Breast epithelium (tissue), 4 donors: ENCODE measurements around the gene ARL6IP4. TPM values are rescaled to one million over a fixed set of nuclear protein-coding genes. Genes with fewer than 3 reads are reported as not detected.

Experiments used
- DNase-seq, 2 donors: peaks; one replicate each; pipeline ENCODE4 v3.0.0-alpha.2; 2019; ENCODE audit warnings: low spot score in 2 of 2
- H3K27ac ChIP-seq, 2 donors: fragments of 200-600 bp; sonication (generic) in 1 of 2; one replicate each; pipeline ENCODE4 v1.5.1; 2016 to 2019; ENCODE audit warnings: mild to moderate bottlenecking in 1 of 2
- H3K27me3 ChIP-seq, 2 donors: fragments of 200-600 bp; sonication (generic) in 1 of 2; one replicate each; pipeline versions ENCODE4 v1.5.1 to v1.6.0; 2017 to 2019; ENCODE audit warnings: control low read depth in 1 of 2, mild to moderate bottlenecking in 1 of 2
- H3K36me3 ChIP-seq: fragments of 200-600 bp; one replicate; pipeline ENCODE4 v1.5.1; 2019
- H3K4me1 ChIP-seq, 2 donors: fragments of 200-600 bp; sonication (generic); one replicate each; pipeline ENCODE4 v1.5.1; 2016 to 2019; ENCODE audit warnings: control low read depth in 1 of 2
- H3K4me3 ChIP-seq, 3 donors: fragments of 200-600 bp; sonication (generic); 1 replicate in 2 of 3; 2 replicates in 1 of 3; pipeline ENCODE4 v1.5.1; 2016 to 2019; ENCODE audit warnings: mild to moderate bottlenecking in 3 of 3, moderate library complexity in 2 of 3
- H3K9me3 ChIP-seq, 2 donors: fragments of 200-600 bp; sonication (generic) in 1 of 2; one replicate each; pipeline ENCODE4 v1.5.1; 2016 to 2019; ENCODE audit warnings: control low read depth in 1 of 2
- CTCF ChIP-seq, 3 donors: fragments of 450-650 bp; IDR thresholded peaks; one replicate each; pipeline ENCODE4 v1.5.1; 2016 to 2017; ENCODE audit warnings: antibody characterized with exemption in 3 of 3, mild to moderate bottlenecking in 3 of 3, moderate library complexity in 3 of 3
- POLR2A ChIP-seq: fragments of 450-650 bp; IDR thresholded peaks from one replicate; pipeline ENCODE4 v1.6.1; 2016; ENCODE audit warnings: antibody characterized with exemption, mild to moderate bottlenecking, moderate library complexity
- POLR2AphosphoS5 ChIP-seq, 3 donors: sonication (generic); formaldehyde crosslinking; IDR thresholded peaks; one replicate each; pipeline ENCODE4 v1.6.1; 2017; ENCODE audit warnings: antibody characterized with exemption in 3 of 3
- intact Hi-C: fragments of 100-400 bp; cut with DNase I; formaldehyde crosslinking; loops from one replicate; pipeline ENCODE4 v1.15.1; 2023; ENCODE audit warnings: low total_unique reads
- total RNA-seq, 3 donors: library from RNA; depleted of rRNA; stranded (reverse); fragments of >200 nt; gene quantifications; one replicate each; pipeline ENCODE4 v1.1.0, GENCODE V29; 2016

Gene ARL6IP4
- total RNA-seq, 3 donors from 2014 or later = 196 to 279 (median 234) TPM

GRCh38 chr12:122989874-122990419, 9.5 kb downstream of the ARL6IP4 start:
- no peaks in the 10 kb centered on the region for H3K27me3 ChIP-seq
- no peaks in the 10 kb centered on the region for H3K36me3 ChIP-seq

GRCh38 chr12:122990561-122990960, 10.1 kb downstream of the ARL6IP4 start:
- no peak for DNase-seq
- Histone ChIP-seq H3K9me3 (no peaks in the 10 kb centered on the region), H3K4me3 (no peak overlapping the region), H3K4me1 (peaks cover 0 to 3% of the 10 kb centered on the region in 2 donors), H3K27me3 (no peaks in the 10 kb centered on the region), H3K36me3 (no peaks in the 10 kb centered on the region), H3K27ac (no peak overlapping the region)
- intact Hi-C loops = no loop called here
- TF ChIP-seq POLR2AphosphoS5 (IDR thresholded peaks at IDR 0.05) = no peak
- TF ChIP-seq POLR2A = no peak
- TF ChIP-seq CTCF (IDR thresholded peaks at IDR 0.05) = no peak

More at GRCh38 chr12:122989874-122990419, 9.5 kb downstream of the ARL6IP4 start:
- Histone ChIP-seq H3K27ac (no peak overlapping the region), H3K4me1 (no peaks in the 10 kb centered on the region), H3K4me3 (no peak overlapping the region), H3K9me3 (no peaks in the 10 kb centered on the region)
- no peak for TF ChIP-seq CTCF (IDR thresholded peaks at IDR 0.05)
- no peak for TF ChIP-seq POLR2A
- TF ChIP-seq POLR2AphosphoS5 (IDR thresholded peaks at IDR 0.05) = no peak
- DNase-seq = no peak
- intact Hi-C loops = loop anchor here (5.0 kb wide), 1 partner anchor 1538 kb away; no protein-coding TSS in a partner anchor

GRCh38 chr12:122990961-122991622, 10.6 kb downstream of the ARL6IP4 start:
- no peak for TF ChIP-seq POLR2A
- no peak for TF ChIP-seq CTCF (IDR thresholded peaks at IDR 0.05)
- no peak for TF ChIP-seq POLR2AphosphoS5 (IDR thresholded peaks at IDR 0.05)
- H3K9me3 ChIP-seq = no peaks in the 10 kb centered on the region
- no peak overlapping the region for H3K4me3 ChIP-seq
- no peaks in the 10 kb centered on the region for H3K27me3 ChIP-seq
- H3K27ac ChIP-seq = no peak overlapping the region
- intact Hi-C loops = no loop called here
- no peaks in the 10 kb centered on the region for H3K36me3 ChIP-seq
- H3K4me1 ChIP-seq = peaks cover 0 to 3% of the 10 kb centered on the region in 2 donors
- DNase-seq = no peak

- H3K27ac ChIP-seq = no peak overlapping the region
- TF ChIP-seq POLR2A (no peak), CTCF (IDR thresholded peaks at IDR 0.05) (no peak), POLR2AphosphoS5 (IDR thresholded peaks at IDR 0.05) (no peak)
- H3K27me3 ChIP-seq = no peaks in the 10 kb centered on the region
- H3K4me1 ChIP-seq = peaks cover 0 to 3% of the 10 kb centered on the region in 2 donors
- no peaks in the 10 kb centered on the region for H3K9me3 ChIP-seq
- no peaks in the 10 kb centered on the region for H3K36me3 ChIP-seq
- intact Hi-C loops = no loop called here
- no peak for DNase-seq
- H3K4me3 ChIP-seq = no peak overlapping the region
Measured at GRCh38 chr12:122991623-122992275, 11.3 kb downstream of the ARL6IP4 start.

GRCh38 chr12:122992386-122992785, 11.9 kb downstream of the ARL6IP4 start:
- H3K36me3 ChIP-seq = no peaks in the 10 kb centered on the region
- intact Hi-C loops = no loop called here

More at GRCh38 chr12:122992386-122992785, 11.9 kb downstream of the ARL6IP4 start:
- DNase-seq = no peak
- Histone ChIP-seq H3K27me3 (no peaks in the 10 kb centered on the region), H3K9me3 (no peaks in the 10 kb centered on the region), H3K4me3 (no peak overlapping the region), H3K4me1 (peaks cover 0 to 3% of the 10 kb centered on the region in 2 donors), H3K27ac (no peak overlapping the region)
- TF ChIP-seq CTCF (IDR thresholded peaks at IDR 0.05) (no peak), POLR2AphosphoS5 (IDR thresholded peaks at IDR 0.05) (no peak), POLR2A (no peak)
